HG03457 (cell line): ENCODE data around the gene PPP6R2.
"Not testable (repeated sequence)": the region's sequence is repeated elsewhere in the genome, so short reads cannot be mapped to it uniquely, and the experiment has no call there.

Source experiments
- ATAC-seq: cut with Tn5 transposase; IDR thresholded peaks from one replicate; pipeline ENCODE4 v1.9.1; 2021; ENCODE audit warnings: moderate number of reproducible peaks; ENCODE audit not compliant: unreplicated experiment

PPP6R2 gene

DNA sequence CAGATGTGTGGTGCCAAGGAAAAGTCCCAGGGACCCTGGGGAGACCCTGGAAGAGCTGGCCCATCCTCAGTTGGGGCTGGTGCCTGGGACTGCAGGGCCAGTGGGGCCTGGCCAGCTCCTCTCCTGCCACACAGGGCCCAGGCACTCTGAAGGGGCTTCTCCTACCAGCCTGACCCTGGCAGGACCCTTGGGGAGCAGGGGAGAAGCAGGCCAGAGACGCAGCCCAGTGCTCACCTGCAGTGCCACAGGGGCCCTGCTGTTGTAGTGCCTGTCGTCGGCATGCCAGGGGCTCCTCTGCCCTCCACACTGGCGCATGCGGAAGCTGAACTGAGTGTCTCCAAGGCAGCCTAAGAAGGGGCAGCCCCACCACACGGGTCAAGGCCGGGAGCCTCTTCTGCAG lies 25.5 kb upstream of the PPP6R2 start:
- no peak for ATAC-seq

DNA sequence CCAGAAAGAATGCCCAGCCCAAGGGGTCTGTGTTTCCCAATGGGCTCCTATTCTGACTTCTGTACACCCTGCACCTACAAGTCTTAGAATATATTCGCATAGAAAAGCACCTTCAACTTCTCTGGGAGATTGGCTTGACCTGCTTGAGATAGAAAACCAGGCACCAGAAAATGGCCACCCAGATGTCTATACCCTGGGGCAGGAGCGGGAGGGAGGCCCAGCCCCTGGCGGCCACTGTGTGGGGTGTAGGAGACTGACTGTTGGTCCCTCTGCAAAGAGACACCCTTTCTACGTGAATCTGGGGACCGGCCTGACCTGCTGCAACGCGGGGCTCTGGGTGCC lies 24.8 kb upstream of the PPP6R2 start:
- no peak for ATAC-seq

DNA sequence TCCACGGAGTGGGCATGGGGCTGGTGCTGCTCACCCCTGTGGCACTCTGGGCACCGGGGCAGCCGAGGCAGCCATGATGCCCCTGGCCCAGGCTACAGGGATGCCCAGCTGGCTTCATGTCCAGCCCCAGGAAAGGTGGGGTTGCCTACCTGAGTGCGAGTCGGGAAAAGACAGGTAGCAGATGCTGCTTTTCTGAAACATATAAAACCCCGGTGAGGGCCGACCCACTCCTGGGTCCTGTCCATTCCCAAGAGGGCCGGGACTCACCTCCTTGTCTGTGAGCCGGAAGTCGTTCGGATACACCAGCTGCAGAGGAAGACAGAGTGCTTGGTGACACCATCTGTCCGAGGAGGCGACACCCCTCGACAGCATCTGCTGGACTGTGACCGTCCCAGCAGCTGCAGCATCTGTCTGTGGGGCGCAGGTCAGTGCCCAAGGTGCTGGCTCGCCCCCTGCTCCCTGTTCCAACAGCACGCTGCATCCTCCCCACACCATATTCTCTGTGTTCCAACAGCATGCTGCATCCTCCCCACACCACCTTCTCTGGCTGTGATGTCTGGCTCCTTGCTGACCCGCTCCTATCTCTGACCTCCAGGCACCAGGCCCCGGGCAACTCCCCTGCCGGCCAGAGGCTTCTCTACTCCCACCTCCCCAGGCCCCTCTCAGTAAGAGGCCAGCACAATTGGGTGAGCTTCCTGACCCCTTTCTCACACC lies 24.3 kb upstream of the PPP6R2 start:
- no peak for ATAC-seq

DNA sequence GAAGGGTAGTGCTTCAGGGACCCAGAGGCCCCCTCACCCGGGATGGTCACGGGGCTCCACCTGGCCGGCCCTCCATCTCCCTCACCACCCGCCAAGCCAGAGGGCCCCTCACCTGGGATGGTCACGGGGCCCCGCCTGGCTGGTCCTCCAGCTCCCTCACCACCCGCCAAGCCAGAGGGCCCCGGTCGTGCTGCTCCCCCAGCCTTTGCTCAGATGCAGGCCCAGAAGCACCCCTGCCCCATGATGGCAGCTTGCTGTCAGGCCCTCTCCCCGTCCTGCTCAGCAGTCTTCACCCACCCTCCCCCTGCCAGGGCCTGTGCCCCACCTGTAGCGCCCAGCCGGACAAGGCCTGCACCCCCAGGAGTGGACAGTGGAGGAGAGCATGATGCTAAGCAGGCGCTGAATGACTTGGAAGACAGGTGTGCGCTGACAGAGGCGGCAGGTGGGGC lies 23.6 kb upstream of the PPP6R2 start:
- ATAC-seq = no peak

DNA sequence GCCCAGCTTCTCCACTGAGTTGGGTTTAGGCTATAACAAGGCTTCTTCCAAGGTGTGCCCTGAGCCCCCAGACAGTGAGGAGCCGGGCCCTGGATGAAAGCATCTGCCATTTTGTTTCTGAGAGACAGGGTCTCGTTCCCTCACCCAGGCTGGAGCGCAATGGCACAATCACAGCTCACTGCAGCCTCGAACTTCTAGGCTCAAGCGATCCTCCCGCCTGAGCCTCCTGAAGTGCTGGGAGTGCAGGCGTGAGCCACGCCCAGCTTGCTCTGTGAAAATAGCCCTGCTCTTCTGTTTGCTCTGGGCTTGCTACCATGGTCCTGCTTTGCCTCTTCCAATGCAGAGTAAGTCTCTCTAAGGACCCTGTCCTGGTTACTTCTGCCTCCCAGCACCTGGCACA lies 23.0 kb upstream of the PPP6R2 start:
- ATAC-seq = no peak

DNA sequence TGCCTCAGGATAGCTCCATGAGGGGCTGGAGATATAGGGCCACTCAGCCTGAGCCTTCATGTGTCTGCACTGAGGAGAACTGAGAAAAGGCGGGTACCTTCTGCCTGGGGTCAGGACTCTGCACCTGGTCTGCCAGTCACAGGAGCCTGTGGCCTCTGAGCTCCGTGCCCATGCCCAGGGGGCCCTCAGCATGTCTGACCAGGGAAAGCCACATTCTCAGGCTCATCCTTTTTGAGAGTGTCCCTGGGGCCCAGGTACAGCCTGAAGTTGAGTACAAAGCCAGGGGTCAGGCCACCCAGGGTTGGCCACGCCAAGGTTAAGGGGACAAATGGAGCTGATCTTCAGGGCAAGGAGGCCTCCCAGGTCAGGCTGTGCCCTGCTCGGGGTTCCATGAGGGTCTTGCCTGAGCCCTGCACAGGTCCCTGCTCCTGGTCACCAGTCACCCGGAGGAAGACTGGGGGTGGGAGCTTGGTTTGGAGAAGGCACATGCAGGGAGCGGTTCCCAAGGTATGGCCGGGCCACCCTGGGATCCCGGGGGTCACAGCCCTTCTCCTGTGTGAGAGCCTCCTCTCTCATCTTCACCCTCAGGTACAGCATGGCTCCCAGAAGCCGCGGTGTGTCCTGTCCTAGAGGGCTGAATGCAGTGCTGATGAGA lies 22.3 kb upstream of the PPP6R2 start:
- no peak for ATAC-seq

DNA sequence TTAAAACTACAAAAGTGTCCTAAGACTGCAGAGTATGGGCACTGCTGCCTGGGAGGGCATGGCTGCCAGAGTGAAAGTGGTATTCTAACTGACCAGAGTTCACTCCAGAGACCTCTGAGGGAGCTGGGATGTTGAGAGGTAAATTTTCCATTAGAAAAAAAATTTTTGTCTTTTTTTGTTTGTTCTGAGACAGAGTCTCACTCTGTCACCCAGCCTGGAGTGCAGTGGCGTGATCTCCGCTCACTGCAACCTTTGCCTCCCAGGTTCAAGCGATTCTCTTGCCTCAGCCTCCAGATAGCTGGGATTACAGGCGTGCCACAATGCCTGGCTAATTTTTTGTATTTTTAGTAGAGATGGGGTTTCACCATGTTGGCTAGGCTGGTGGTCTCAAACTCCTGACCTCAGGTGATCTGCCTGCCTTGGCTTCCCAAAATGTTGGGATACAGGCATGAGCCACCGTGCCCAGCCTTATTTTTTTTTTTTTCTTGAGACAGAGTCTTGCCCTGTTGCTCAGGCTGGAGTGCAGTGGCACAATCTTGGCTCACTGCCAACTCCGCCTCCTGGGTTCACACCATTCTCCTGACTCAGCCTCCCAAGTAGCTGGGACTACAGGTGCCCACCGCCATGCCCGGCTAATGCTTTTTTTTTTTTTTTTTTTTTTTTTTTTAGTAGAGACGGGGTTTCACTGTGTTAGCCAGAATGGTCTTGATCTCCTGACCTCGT lies 20.6 kb upstream of the PPP6R2 start:
- not testable (repeated sequence) for ATAC-seq

DNA sequence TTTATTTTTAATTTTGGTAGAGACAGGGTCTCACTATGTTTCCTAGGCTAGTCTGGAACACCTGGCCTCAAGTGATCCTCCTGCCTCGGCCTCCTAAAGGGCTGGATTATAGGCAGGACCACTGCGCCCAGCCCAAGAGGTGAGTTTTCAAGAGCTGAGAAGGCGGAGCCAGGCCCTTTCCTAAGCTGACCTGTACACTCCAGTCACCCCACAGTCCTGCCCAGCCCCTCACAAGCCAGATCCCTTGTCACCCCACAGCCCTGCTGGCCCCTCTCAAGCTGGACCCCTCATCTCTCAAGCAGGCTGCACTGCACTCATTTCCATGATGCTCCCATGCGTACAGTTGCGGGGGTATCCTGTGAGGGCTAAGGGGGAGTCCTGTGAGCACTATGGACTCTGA lies 19.2 kb upstream of the PPP6R2 start:
- no peak for ATAC-seq

DNA sequence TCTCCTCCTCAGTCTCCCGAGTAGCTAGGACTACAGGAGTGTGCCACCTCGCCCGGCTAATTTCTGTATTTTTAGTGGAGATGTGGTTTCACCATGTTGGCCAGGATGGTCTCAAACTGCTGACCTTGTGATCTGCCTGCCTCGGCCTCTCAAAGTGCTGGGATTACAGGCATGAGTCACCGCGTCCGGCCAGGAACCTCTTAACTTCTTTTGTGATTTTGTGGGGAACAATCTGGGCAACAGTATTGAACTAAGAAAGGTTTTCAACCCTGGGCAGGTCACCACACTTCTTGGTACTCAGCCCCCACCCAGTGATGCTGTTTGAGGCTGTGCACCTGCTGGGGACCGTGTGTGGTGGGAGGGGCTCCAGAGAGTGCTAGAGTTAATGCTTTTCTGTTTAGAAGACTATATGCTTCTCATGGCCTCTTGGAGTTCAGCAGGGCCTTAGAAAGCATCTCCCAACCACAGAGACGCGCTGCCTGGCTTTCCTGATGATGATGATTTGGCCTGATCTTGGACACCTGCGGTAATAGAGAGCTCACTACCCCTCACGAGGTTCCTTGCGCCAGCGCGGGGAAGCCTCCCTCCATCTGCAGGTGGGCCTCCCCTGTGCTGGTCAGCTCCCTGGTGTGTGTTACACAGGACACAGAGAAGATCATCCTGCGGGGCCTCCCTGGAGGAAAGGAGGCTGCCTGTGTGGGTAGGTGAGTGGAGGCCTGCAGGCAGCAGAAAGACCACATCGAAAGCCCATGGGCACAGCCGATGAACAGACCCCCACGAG lies 17.5 kb upstream of the PPP6R2 start:
- ATAC-seq = no peak

DNA sequence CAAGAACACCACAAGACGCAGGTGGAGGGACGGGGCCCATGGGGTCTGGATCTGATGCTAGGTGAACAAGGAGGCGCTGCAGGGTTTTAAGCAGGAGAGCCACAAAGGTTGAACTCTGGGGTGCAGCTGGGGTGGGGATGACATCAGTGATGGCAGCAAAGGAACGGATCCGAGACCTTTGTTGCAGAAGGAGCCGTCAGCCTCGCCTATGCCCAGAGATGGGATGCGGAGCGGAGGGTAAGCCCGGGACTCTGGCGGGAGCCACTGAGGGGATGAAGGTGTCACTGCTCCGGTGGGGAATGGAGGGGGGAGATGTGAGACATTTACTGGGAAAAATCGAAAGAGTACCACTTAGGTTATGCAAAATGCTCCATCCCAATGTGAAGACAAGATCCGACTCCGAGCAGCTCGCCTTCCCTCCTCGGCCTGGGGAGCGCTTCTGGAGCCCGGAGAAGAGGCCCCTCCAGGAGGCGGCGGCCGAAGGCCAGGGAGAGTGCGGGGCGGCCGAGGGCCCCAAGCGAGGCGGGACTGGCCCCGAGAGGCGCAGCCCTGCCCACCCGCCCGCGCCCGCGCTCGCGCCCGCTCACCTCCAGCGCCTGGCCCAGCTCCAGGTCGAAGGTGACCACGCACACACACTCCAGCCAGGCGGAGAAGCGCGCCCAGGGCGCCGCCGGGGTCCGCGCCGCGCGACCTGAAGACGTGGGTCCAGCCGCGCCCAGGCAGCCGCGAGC lies 16.7 kb upstream of the PPP6R2 start:
- ATAC-seq = no peak

DNA sequence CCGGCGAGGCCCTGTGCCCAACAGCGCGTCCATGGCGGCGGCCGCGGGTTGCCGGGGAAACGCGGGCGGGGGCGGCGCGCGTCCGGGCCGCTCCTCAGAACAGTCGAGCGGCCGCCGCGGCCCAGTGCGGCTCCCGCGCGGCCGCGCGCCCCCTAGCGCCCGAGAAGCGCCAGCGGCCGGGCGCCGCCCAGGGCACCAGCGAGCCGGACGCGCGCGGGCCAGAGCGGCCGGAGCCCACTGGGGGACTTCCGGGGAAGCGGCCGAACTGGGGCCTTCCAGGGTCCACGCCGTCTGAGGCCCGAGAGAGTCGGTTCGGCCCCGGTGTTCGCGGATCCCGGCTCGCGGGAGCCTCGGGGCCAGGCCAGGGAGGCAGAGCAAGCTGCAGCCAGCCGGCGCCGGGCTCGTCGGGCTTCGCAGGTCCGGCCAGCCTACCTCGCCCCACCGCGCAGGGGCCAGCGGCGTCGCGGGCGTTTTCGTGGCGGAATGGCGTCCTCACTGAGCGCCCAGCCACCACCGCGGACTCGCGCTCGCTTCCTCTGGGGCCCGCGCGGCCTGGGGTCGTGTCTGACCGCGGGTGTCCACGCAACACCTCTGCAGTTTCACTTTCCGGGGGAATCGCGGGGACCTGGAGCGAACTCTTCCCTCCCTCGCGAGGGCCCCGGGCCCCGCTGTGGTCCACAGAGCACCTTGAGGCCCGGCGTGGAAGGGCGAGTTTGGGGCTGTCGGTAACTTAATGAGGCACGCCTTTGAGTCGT lies 16.0 kb upstream of the PPP6R2 start, which contains the start of gene DENND6B:
DENND6B (minus strand) TSS at position 57 of the 755 bp plus-strand sequence; CDS start at position 33, 24 bp downstream.
- ATAC-seq = peak; percentile 60

DNA sequence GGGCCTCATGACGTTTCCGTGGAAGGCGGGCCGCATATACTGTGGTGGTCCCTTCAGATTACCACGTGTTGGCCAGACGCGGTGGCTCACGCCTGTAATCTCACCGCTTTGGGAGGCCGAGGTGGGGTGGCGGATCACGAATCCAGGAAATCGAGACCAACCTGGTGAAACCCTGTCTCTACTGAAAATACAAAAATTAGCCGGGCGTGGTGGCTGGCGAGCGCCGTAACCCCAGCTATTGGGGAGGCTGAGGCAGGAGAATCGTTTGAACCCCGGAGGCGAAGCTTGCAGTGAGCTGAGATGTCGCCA lies 15.5 kb upstream of the PPP6R2 start:
- ATAC-seq = no peak

DNA sequence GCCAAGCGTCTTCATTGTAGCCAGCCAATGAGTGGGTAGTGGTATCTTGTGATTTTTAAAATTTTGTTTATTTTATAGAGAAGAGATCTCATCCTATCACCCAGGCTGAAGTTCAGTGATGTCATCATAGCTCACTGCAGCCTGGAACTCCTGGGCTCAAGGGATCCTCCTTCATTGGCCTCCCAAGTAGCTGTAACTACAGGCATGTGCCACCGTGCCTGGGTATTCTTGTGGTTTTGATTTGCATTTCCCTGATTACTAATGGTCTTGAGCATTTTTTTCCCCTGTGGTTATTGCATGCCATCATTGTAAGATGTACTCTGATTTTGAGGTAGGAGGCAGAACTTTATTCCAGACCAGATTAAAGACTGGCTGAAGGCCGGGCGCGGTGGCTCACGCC lies 13.9 kb upstream of the PPP6R2 start:
- ATAC-seq = no peak

DNA sequence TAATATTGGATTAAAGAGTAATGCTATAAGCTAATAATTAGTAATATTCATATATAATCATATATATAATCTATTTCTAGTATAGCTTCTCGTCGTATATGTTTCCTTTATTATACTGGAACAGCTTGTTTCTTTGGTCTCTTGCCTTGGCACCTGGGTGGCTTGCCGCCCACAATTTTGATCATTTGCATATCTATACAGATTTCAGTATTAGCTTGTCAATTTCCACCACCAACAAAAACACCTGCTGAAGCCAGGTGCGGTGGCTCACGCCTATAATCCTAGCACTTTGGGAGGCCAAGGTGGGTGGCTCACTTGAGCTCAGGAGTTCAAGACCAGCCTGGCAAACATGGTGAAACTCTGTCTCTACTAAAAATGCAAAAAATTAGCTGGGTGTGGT lies 8.7 kb upstream of the PPP6R2 start:
- not testable (repeated sequence) for ATAC-seq

DNA sequence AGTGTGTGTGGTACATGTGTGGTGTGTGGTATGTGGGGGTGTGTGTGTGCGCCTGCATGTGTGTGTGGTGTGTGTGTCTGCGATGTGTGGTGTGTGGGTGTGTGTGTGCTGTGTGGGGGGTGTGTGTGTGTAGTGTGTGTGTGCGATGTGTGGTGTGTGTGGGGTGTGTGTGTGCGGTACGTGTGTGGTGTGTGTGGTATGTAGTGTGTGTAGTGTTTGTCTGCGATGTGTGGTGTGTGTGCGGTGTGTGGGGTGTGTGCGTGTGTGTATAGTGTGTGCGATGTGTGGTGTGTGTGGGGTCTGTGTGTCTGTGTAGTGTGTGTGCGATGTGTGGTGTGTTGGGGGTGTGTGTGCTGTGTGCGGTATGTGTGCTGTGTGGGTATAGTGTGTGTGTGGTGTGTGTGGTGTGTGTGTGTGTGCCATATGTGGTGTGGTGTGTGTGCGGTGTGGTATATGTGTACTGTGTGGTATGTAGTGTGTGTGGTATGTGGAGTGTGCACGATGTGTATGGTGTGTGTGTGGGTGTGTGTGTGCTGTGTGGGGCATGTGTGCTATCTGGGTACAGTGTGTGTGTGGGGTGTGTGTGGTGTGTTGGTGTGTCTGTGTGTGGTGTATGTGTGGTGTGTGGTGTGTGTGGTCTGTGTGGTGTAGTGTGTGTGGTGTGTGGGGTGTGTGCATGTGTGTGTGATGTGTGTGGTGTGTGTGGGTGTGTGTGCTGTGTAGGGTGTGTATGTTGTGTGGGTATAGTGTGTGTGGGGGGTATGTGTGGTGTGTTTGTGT lies 5.7 kb upstream of the PPP6R2 start:
- ATAC-seq = no peak

DNA sequence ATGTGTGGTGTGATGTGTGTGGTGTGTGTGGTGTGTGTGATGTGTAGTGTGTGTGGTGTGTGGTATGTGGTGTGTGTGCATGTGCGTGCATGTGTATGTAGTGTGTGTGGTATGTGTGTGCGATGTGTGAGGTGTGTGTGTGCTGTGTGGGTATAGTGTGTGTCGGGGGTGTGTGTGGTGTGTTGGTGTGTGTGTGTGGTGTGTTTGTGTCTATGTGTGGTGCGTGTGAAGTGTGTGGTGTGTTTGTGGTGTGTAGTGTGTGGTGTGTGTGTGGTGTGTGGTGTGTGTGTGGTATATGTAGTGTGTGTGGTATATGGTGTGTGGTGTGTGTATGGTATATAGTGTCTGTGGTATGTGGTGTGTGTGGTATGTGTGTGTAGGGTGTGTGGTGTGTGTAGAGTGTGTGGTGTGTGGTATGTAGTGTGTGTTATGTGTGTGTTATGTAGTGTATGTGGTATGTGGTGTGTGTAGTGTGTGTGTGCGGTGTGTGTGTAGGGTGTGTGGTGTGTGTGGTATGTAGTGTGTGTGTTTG lies 5.0 kb upstream of the PPP6R2 start:
- no peak for ATAC-seq

DNA sequence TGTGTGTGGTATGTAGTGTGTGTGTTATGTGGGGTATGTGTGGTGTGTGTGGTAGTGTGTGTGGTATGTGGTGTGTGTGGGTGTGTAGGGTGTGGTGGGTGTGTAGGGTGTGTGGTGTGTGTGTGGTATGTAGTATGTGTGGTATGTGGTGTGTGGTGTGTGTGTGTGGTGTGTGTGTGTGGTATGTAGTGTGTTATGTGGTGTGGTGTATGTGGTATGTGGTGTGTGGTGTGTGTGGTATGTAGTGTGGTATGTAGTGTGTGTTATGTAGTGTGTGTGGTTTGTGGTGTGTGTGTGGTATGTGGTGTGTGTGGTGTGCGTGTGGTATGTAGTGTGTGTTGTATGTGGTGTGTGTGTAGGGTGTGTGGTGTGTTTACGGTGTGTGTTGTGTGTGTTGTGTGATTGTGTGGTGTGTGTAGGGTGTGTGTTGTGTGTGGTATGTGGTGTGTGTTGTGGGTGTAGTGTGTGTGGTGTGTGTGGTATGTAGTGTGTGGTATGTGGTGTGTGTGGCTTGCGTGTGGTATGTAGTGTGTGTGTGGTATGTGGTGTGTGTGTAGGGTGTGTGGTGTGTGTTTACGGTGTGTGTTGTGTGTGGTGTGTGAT lies 4.2 kb upstream of the PPP6R2 start:
- no peak for ATAC-seq
